GM19397 (cell line): ENCODE measurements around the gene ZMIZ1.

Source experiments
- ATAC-seq: cut with Tn5 transposase; IDR thresholded peaks from one replicate; pipeline ENCODE4 v1.9.1; 2021; ENCODE audit warnings: mild to moderate bottlenecking, moderate library complexity; ENCODE audit not compliant: unreplicated experiment

ZMIZ1 gene

GRCh38 chr10:79347894-79348639, 279.3 kb downstream of the ZMIZ1 start:
- ATAC-seq = peak; percentile 60

GRCh38 chr10:79348640-79348988, 279.8 kb downstream of the ZMIZ1 start:
- no peak for ATAC-seq

GRCh38 chr10:79349072-79349491, 280.3 kb downstream of the ZMIZ1 start:
- ATAC-seq = no peak

- ATAC-seq = no peak
Measured at GRCh38 chr10:79349766-79350406, 281.1 kb downstream of the ZMIZ1 start.

- no peak for ATAC-seq
Measured at GRCh38 chr10:79350407-79351154, 281.8 kb downstream of the ZMIZ1 start.

DNA sequence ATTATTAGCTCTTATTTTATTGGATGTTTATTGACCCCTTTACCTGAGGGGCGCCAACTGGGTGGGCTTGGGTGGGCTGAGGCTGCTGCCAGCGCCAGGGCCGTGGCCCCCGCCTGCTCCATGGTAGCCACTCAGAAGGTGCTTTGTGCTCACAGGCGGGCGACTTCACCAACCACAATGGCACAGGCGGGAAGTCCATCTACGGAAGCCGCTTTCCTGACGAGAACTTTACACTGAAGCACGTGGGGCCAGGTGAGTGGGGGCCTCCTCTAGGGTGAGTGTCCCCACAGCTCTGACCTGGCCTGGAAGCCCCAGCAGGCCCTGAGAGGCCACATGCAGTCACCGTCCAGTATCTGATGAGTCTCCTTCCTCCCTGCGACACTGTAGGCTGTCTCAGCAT, 282.6 kb downstream of the ZMIZ1 start:
- no peak for ATAC-seq

- ATAC-seq = no peak
Measured at GRCh38 chr10:79352035-79352877, 283.5 kb downstream of the ZMIZ1 start.

DNA sequence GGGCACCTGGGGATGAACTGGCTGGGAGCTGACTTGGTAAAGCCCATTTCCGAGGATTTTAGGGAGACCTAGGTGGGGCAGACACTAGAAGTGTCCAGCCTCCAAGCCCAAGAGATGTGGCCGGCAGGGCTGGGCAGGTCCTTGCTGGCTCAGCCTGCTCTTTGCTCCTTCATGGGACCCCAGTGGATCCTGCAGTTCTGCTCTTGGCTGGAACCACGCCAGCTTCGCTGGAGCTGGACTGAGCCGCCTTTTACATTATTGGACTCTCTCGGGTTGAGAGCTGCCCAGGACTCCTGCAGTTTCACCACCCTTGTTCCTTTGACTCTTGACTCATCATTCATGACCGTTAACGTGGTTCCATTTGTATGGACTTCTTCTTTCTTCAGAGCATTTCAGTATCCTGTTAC, 284.2 kb downstream of the ZMIZ1 start:
- ATAC-seq = no peak

DNA sequence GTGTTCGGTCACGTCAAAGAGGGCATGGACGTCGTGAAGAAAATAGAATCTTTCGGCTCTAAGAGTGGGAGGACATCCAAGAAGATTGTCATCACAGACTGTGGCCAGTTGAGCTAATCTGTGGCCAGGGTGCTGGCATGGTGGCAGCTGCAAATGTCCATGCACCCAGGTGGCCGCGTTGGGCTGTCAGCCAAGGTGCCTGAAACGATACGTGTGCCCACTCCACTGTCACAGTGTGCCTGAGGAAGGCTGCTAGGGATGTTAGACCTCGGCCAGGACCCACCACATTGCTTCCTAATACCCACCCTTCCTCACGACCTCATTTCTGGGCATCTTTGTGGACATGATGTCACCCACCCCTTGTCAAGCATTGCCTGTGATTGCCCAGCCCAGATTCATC, 285.0 kb downstream of the ZMIZ1 start:
- no peak for ATAC-seq

DNA sequence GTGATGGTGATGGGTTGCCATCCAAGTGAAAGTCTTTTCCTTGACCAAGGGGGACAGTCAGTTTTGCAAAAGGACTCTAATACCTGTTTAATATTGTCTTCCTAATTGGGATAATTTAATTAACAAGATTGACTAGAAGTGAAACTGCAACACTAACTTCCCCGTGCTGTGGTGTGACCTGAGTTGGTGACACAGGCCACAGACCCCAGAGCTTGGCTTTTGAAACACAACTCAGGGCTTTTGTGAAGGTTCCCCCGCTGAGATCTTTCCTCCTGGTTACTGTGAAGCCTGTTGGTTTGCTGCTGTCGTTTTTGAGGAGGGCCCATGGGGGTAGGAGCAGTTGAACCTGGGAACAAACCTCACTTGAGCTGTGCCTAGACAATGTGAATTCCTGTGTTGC, 285.4 kb downstream of the ZMIZ1 start:
- ATAC-seq = no peak

DNA sequence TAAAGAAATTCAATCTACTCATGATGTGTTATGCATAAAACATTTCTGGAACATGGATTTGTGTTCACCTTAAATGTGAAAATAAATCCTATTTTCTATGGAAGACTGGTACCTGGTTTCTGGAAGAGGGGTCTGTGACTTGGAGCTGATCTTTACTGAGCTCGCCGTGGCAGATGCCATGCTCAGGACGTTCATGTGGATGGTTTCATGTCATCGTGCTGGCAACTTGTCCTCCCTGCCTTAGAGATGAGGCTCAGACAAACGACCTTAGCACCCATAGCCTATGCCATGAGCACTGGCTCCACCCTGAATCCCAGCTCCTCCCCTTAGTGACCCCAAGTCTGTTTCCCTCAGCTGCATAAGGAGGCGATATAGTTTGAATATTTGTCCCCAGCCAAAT, 285.8 kb downstream of the ZMIZ1 start:
- no peak for ATAC-seq

- no peak for ATAC-seq
Measured at GRCh38 chr10:79355420-79356017, 286.8 kb downstream of the ZMIZ1 start.

DNA sequence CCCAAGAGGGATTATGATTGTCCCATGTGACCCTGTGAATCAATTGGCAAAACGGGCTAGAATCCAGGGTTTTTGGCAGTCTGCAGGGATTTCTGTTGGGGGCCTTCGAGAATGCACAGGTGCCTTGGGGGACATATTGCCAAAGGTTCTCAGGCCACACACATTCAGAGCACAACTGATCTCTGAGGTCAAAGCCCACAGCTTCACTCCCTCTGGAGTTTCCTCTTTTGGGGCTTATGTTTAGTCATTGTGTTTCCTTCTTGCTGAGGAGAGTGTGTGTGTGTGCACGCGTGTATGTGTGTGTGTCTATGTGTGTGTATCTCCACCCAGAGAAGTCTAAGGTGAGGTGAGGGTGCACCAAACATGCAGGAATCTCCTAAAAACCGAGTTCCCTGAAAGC, 287.3 kb downstream of the ZMIZ1 start:
- no peak for ATAC-seq

DNA sequence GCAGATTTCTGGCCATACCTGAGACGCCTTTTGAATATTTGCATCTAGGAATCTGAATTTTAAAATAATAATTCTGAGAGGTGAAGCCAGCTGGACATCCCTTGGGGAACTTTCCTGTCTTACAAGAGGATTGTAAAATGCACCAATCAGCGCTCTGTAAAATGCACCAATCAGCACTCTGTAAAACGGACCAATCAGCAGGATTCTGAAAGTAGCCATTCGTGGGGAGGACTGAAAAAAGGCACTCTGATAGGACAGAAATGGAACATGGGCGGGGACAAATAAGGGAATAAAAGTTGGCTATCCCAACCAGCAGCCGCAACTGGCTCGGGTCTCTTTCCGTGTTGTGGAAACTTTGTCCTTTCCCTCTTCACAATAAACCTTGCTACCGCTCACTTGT, 288.4 kb downstream of the ZMIZ1 start:
- no peak for ATAC-seq

DNA sequence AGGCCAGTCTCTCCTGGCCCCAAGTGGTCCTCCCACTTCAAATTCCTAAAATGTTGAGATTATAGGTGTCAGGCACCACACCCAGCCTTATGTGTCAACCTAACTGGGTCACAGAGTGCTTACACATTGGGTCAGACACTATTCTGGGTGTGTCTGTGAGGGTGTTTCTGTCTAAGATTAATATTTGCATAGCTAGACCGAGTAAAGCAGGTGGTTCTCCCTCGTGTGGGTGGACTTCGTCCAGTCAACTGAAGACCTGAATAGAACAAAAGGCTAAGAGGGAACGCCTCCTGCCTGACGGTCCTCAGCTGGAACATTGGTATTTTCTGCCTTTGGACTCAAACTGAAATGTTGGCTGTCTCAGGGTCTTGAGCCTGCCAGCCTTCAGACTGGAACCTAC, 290.0 kb downstream of the ZMIZ1 start:
- no peak for ATAC-seq

GRCh38 chr10:79359816-79360498, 291.2 kb downstream of the ZMIZ1 start:
- ATAC-seq = no peak

- ATAC-seq = no peak
Measured at GRCh38 chr10:79360499-79361342, 292.0 kb downstream of the ZMIZ1 start.

- no peak for ATAC-seq
Measured at GRCh38 chr10:79361726-79362397, 293.1 kb downstream of the ZMIZ1 start.
